H1 (cell line): ENCODE data around the gene CEP68. TPM values are rescaled to one million over a fixed set of nuclear protein-coding genes. Genes with fewer than 3 reads are reported as not detected.

Experiments used
- polyA plus RNA-seq, 7 experiments: library from polyadenylated mRNA; depleted of rRNA in 3 of 7; stranded (reverse) in 5 of 7; unstranded in 2 of 7; fragments of >200 nt in 5 of 7; fragments of 200-250 nt in 2 of 7; gene quantifications; 1 replicate in 5 of 7; 2 replicates in 1 of 7; 4 replicates in 1 of 7; pipeline versions ENCODE4 v1.2.1 to v1.2.3, GENCODE V29; 2011 to 2013; ENCODE audit warnings: missing spikeins in 2 of 7, mixed read lengths in 2 of 7
- total RNA-seq: library from RNA; stranded (reverse); fragmentation: NEBNext Ultra II Directional; extraction: Animal tissue kit (Norgen Biotek cat#: 25700); gene quantifications from 2 replicates; pipeline ENCODE4 v1.2.1, GENCODE V29; 2021

The CEP68 gene
- total and polyA plus RNA-seq, 2 of the 8 experiments (the other 6 are each of a cell fraction or from before 2014, with no cell fraction given), result 23.2 to 24.7 TPM

Other genes starting within 250 kb of the CEP68 start
- gene SLC1A4, start 67.0 kb upstream of the CEP68 start, total RNA-seq, result 0.57 and 0.86 TPM in 2 replicates
- gene SLC1A4, start 67.0 kb upstream of the CEP68 start, polyA plus RNA-seq (2011; rRNA removed), result 0.44 and 0.71 TPM in 2 replicates
- gene RAB1A, start 73.7 kb downstream of the CEP68 start, total RNA-seq, result 119 and 120 TPM in 2 replicates
- gene RAB1A, start 73.7 kb downstream of the CEP68 start, polyA plus RNA-seq (2011; rRNA removed), result 40.6 and 77.9 TPM in 2 replicates
- 165 and 171 TPM in 2 replicates for gene ACTR2, start 171.4 kb downstream of the CEP68 start, total RNA-seq
- 19.7 and 28.3 TPM in 2 replicates for gene ACTR2, start 171.4 kb downstream of the CEP68 start, polyA plus RNA-seq (2011; rRNA removed)